Measurements from ENCODE around the gene RNLS. TPM values are rescaled to one million over a fixed set of nuclear protein-coding genes. Genes with fewer than 3 reads are reported as not detected.

Gene RNLS
- total RNA-seq, 2 experiments from 2014 or later: 0.95 to 2.7 TPM

DNA sequence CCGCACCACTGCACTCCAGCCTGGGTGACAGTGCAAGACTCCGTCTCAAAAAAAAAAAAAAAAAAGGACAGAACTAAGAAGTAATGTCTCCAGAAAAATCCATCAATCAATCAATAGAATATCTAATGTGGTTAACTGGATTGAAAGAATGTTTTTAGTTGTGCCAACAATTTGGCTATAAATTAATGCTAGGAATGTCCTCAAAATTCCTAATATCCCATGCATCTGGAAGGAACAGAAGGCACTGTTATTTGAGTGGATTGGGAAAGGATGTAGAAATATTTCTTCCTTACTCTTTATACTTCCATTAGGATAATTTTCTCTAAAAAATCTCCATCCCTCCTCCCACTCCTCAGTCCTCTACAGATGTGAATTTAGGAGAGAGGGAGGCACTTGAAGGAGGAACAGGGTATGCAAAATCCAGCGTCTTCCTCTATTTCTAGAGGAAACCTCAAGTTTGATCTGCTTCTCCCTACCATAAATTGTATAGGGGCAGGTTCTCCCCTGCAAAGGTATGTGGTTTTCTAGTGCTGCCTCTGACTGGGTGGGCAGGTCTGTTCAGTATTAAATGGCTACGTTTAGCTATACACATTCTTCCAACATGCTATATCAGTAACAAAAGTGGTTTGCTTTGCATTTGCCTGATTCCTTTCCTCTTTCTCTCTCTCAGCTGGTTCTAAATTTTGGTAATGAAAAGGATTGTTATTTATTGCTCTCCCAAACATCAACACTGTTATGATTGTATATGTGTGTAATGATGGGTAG lies 54.1 kb downstream of the RNLS start:
- no peaks in the 10 kb centered on the region for H3K9me3 Mint-ChIP-seq
- intact Hi-C loops (cut with DNase I, micrococcal nuclease): no loop called here
- CTCF ChIA-PET: no interaction called here

GRCh38 chr10:88528201-88528600 lies 54.9 kb downstream of the RNLS start:
- no peak for ATAC-seq (ENCODE audit: poor library complexity)
- Histone ChIP-seq H3K9me3 (ENCODE audit: control insufficient read depth in 1 of 2, insufficient read depth in 1 of 2, low read length in 2 of 2) (no peaks in the 10 kb centered on the region), H3K4me3 (ENCODE audit: low read length) (no peak overlapping the region), H3K27ac (ENCODE audit: low read depth in 1 of 2, low read length in 2 of 2) (no peak overlapping the region), H3K36me3 (ENCODE audit: insufficient read depth, low read length) (no peaks in the 10 kb centered on the region), H3K4me1 (ENCODE audit: insufficient read depth, low read length) (no peaks in the 10 kb centered on the region), H3K27me3 (ENCODE audit: control insufficient read depth in 1 of 2, insufficient read depth in 2 of 2, low read length in 2 of 2) (no peaks in the 10 kb centered on the region)
- TF ChIP-seq CTCF (IDR thresholded peaks at IDR 0.05): no peak
- Mint-ChIP-seq H3K27me3 (no peaks in the 10 kb centered on the region), H3K9me3 (no peaks in the 10 kb centered on the region), H3K4me3 (no peak overlapping the region), H3K4me1 (ENCODE audit: low read depth) (no peaks in the 10 kb centered on the region), H3K36me3 (ENCODE audit: low read depth) (no peaks in the 10 kb centered on the region), H3K27ac (no peak overlapping the region)
- ChIA-PET CTCF (no interaction called here), POLR2A (no interaction called here)
- intact Hi-C loops (cut with DNase I, micrococcal nuclease): no loop called here
- DNase-seq: no peak

More for the DNA sequence above, 54.1 kb downstream of the RNLS start:
- H3K36me3 ChIP-seq (ENCODE audit: insufficient read depth, low read length): no peaks in the 10 kb centered on the region
- H3K9me3 ChIP-seq (ENCODE audit: control insufficient read depth in 1 of 2, insufficient read depth in 1 of 2, low read length in 2 of 2): no peaks in the 10 kb centered on the region
- POLR2A ChIA-PET: no interaction called here
- H3K4me3 Mint-ChIP-seq: no peak overlapping the region
- H3K27ac ChIP-seq (ENCODE audit: low read depth in 1 of 2, low read length in 2 of 2): no peak overlapping the region
- H3K27me3 Mint-ChIP-seq: no peaks in the 10 kb centered on the region
- DNase-seq (no peak), ATAC-seq (ENCODE audit: poor library complexity) (no peak)
- H3K4me3 ChIP-seq (ENCODE audit: low read length): no peak overlapping the region
- no peaks in the 10 kb centered on the region for H3K4me1 ChIP-seq (ENCODE audit: insufficient read depth, low read length)
- no peaks in the 10 kb centered on the region for H3K27me3 ChIP-seq (ENCODE audit: control insufficient read depth in 1 of 2, insufficient read depth in 2 of 2, low read length in 2 of 2)
- no peaks in the 10 kb centered on the region for H3K36me3 Mint-ChIP-seq (ENCODE audit: low read depth)
- H3K27ac Mint-ChIP-seq: no peak overlapping the region
- no peak for TF ChIP-seq CTCF (IDR thresholded peaks at IDR 0.05)
- H3K4me1 Mint-ChIP-seq (ENCODE audit: low read depth): no peaks in the 10 kb centered on the region

DNA sequence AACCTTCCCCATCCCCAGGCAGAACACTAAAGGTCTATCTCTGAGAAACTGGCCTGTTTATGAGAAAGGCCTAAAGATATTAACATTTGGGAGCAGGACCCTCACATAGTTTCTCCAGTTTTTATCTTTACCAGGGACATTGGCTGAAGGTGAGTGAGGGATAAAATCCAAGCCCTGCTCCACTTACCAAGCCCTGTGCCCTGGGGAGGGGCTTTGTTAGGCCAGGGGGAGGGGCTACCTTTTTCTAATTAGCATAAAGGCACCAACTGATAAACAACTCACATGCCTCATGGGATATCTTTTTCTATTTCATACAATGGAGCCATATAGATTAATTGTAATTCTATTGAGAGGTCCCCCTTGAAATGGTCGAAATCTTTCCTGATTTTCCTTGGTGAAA lies 55.9 kb downstream of the RNLS start:
- TF ChIP-seq CTCF (IDR thresholded peaks at IDR 0.05): no peak
- ATAC-seq (ENCODE audit: poor library complexity) (no peak), DNase-seq (no peak)
- intact Hi-C loops (cut with DNase I, micrococcal nuclease): no loop called here
- Histone ChIP-seq H3K9me3 (ENCODE audit: control insufficient read depth in 1 of 2, insufficient read depth in 1 of 2, low read length in 2 of 2) (no peaks in the 10 kb centered on the region), H3K4me1 (ENCODE audit: insufficient read depth, low read length) (no peaks in the 10 kb centered on the region), H3K36me3 (ENCODE audit: insufficient read depth, low read length) (no peaks in the 10 kb centered on the region), H3K27ac (ENCODE audit: low read depth in 1 of 2, low read length in 2 of 2) (no peak overlapping the region), H3K4me3 (ENCODE audit: low read length) (no peak overlapping the region), H3K27me3 (ENCODE audit: control insufficient read depth in 1 of 2, insufficient read depth in 2 of 2, low read length in 2 of 2) (no peaks in the 10 kb centered on the region)
- CTCF ChIA-PET: no interaction called here
- Mint-ChIP-seq H3K27me3 (no peaks in the 10 kb centered on the region), H3K4me1 (ENCODE audit: low read depth) (no peaks in the 10 kb centered on the region), H3K9me3 (no peaks in the 10 kb centered on the region), H3K4me3 (no peak overlapping the region), H3K27ac (no peak overlapping the region), H3K36me3 (ENCODE audit: low read depth) (no peaks in the 10 kb centered on the region)
- POLR2A ChIA-PET: no interaction called here

Data from CD4-positive, alpha-beta T cell (primary cell).